Activated CD4-positive, alpha-beta T cell treated with anti-CD3 and anti-CD28 coated beads, Interleukin-2, amount 50 U/mL, for 48 hours (primary cell): Measurements from ENCODE around the gene SOCS2.
"Not testable (repeated sequence)": the region's sequence is repeated elsewhere in the genome, so short reads cannot be mapped to it uniquely, and the experiment has no call there.

Experiments used
- DNase-seq, 2 experiments: peaks; one replicate each; pipeline ENCODE4 v3.0.0-alpha.2; 2020

SOCS2 gene

GRCh38 chr12:93595351-93595750 lies 22.9 kb downstream of the SOCS2 start:
- DNase-seq: no peak

DNA sequence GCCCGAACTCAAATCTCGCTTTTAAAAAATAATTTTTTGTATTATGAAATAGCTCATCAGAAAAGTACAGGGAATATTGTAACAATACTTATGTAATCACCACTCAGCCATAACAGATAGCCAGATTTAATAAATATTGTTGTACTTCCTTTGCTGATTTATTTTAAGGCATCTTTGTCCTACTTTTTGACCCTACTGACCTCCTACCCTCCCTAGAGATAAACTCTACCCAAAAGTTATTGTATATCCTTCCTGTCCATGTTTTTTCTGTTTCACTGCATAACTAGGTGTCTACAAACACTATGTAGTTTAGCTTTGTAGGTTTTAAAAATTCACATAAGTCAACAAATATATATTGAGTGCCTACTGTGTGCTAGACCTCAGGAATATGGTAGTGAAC lies 25.1 kb downstream of the SOCS2 start:
- no peak for DNase-seq

DNA sequence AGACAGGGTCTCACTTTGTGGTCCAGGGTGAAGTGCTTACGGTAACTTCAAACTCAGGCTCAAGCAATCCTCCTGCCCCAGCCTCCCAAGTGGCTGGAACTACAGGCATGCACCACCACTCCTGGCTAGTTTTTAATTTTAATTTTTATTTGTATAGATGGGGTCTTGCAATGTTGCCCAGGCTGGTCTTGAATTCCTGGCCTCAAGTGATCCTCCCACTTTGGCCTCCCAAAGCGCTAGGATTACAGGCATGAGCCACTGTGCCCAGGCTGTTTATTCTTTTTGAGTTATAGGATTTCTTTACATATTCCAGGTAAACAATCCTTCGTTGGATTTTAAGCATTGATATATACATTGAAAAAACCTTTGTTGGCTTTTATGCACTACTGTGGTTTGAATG lies 26.7 kb downstream of the SOCS2 start:
- no peak for DNase-seq

DNA sequence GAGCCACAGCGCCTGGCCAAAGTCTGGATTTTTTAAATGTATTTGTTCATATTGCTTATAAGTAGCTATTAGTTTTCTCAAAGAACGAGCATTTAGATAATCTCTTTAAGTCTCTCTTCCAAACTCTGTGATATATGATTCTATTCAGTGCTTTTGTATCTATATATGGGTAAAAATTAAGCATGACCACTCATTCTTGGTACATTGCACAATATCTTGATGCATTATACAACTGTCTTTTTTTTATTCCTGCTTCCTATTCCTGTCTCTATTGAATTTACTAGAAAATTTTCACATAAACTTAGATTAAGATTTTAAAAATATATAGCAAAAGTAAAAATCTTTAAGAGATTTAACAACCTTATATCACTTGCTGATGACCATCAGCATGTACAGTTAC lies 29.1 kb downstream of the SOCS2 start:
- no peak for DNase-seq

DNA sequence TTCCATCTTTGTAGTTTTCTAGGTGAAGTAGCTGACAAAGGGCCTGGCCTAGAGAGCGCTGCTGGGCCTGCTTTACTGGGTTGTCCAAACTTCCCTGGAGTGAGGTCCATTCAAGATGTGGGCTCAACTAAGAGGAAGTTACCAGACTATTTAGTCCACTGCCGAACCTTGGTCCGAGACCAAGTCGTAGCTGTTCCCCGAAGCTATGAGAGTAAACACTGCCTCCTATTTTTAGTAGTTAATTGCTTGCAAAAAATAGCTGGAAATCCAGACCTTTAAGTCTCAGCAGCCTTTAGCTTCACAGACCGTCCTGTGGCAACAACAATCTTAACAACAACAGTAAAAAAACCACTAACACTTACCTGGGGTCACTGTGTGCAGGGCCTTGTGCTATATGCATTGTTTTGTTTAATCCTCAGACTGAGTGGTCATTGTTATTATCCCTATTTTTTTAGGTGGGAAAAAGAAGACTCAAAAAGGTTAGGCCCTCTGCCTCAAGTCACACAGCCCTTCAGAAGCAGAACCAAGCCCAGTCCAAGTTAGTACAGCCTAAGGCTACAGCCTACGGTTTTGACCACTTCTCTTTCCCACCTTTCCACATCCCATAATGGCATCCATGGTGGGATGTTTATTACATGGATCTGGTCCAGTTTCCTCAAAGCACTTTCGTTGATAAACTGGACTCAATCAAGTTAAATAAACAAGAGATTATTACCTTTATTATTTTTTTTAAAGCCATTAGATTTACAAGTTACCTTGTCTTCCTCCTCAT lies 30.6 kb downstream of the SOCS2 start:
- DNase-seq: no peak

GRCh38 chr12:93603762-93604161 lies 31.3 kb downstream of the SOCS2 start:
- no peak for DNase-seq

DNA sequence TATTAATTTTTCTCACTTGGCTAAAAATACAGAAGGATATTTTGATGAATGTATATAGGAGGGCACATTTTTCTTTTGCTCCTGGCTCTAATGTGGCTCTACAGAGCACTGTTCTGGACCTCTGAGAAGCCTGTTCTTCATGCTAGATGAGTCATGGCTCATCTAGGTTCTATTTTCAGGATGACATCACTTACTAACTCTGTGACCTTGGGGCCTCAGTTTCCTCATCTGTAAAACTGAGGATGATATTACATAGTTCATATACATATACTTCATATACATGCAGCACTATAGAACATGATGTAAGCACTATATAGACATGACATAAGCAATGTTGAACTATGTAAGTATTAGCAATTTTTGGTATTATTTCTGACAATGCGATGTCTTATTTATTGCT lies 35.8 kb downstream of the SOCS2 start:
- no peak for DNase-seq

GRCh38 chr12:93609281-93610192 lies 37.1 kb downstream of the SOCS2 start:
- no peak for DNase-seq

DNA sequence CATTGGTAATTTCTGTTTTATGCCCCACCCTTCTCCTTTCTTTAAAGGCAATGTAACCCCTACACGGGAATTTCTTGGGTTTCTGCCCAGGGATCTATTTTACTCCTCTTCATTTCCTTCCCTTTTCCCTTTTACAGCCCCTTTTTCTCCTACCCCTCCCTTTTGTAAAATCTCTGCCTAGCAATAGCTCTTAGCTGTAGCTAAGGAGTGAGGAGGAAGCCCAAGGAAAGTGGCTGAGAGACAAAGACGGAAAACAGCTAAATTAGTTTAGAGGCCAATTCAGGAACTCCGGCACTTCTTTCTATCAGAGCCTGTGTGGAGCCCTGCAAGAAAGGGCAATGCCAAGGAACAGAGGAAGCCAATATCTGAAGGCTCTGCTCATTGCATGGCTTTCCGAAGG lies 40.3 kb downstream of the SOCS2 start:
- no peak for DNase-seq

DNA sequence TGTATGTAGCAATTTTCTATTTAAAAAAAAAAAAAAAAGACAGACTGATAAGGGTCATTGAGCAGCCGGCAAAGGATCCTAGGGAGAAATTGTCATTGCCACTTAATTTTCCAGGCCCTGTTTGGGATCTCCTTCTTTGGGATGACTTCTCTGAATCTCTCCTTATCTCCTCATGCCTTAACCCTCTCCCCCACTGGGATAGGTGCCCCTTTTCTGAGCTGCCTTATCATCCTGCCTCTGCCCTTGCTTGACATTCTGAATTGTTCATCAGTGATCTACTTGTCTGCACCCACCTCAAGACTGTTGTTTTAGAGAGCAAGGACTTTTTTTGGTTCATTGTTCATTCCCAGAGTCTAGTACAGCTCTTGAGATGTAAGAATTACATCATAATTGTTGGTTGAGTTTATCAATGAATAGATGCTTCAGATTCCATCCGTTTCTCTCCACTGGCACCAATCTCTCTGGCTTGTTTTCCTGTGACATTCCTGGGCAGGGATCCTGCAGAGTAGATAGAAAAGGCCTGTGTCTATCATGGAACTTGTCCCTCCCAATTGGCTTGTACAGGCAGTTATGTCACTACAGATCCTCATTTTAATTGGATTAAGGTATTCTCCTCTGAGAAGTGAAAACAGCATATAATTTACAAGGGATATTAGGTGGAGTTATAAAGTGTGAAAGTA lies 42.6 kb downstream of the SOCS2 start:
- no peak for DNase-seq

DNA sequence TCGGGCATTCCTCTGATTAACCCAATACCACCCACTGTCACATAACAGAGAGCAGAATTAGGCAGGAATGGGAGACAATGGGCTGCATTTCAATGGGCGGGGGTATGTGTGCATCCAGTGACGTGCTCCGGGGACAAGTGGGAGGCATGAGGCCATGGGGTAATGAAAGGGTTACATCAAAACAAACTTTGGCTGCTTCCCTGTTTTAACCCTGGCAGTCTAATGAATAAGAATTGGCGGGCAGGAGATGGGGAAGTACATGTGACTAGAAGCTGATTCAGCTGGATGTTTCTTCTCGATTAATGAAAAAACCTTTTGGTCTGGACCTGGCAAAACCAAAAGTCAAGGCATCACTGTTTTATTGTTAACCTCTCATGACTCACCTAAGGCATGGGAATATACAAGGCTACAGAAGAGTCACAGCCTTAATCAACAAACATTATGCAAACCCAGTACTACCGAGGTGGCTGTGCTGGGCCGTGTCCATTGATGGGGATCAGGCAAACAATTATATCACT lies 44.2 kb downstream of the SOCS2 start:
- DNase-seq: no peak

DNA sequence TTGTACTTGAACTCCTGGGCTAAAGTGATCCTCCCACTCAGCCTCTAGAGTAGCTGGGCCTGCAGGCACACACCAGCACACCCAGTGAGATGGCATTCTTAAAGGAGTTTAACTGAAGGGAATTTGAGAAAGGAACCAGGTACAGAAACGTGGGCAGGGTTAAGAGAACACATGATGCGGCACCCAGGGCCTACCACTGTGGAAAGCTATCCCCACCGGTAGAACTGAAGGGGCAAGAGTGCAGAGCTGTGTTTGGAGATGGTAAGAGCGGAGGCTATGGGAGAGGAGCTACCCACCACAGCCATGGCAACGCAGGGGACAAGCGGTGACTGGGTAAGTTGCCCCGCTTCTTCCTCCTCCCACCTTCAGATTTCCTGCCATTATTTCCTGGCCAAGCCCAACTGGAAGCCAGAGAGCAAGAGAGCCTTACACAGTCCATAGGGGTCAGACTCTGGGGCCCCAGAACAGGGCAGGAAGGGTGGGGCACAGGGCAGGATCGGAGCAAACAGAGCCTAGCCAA lies 46.5 kb downstream of the SOCS2 start:
- DNase-seq: no peak

GRCh38 chr12:93621986-93622385 lies 49.5 kb downstream of the SOCS2 start:
- no peak for DNase-seq

DNA sequence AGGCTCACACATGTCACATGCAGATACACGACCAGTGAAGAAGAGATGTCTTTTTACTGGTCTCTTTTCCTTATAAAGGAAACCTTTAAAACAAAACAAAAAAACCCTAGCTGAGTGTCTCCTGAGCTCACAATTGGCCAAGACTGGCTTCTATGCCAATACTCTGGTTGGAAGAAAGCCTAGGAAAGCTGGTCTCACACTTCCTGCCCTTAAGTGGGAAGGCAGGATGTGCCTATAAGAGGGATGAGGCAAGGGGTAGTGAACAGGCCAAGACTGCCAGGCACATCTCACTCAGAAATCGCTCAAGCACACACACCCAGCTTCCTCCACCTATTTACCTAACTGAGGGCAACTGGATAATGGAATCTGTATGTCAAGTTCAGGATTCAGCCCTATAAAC lies 50.0 kb downstream of the SOCS2 start:
- DNase-seq: no peak

- no peak for DNase-seq
Observed at GRCh38 chr12:93624595-93625294, 52.3 kb downstream of the SOCS2 start.

DNA sequence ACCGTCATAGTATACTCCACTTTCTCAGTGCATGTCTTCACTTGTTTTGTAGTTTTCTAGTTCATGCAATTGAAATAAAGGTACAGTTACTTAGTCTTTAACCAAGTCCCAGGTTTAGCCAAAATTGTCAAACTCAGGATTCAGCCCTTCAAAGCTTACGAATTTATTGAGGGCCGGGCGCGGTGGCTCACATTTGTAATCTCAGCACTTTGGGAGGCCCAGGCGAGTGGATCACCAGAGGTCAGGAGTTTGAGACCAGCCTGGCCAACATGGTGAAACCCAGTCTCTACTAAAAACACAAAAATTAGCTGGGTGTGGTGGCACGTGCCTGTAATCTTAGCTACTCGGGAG lies 52.8 kb downstream of the SOCS2 start:
- DNase-seq: not testable (repeated sequence)

- DNase-seq: no peak
Observed at GRCh38 chr12:93626160-93626559, 53.7 kb downstream of the SOCS2 start.
